Neural crest cell (in vitro differentiated cells): ENCODE data around the gene DMC1. TPM values are rescaled to one million over a fixed set of nuclear protein-coding genes. Genes with fewer than 3 reads are reported as not detected.
A peak's percentile ranks its signal among the peaks of the same experiment; 100 is the strongest.

Experiments used
- DNase-seq: peaks from one replicate; pipeline ENCODE4 v3.0.0; 2021; ENCODE audit warnings: low read depth, mixed read lengths, low spot score
- H3K27ac Mint-ChIP-seq: one replicate; pipeline ENCODE4 v1.8.0; 2021; ENCODE audit warnings: mild to moderate bottlenecking, mixed read lengths; ENCODE audit not compliant: unreplicated experiment
- H3K27me3 Mint-ChIP-seq: 2 replicates; pipeline ENCODE4 v1.8.0; 2021; ENCODE audit warnings: low read depth, mild to moderate bottlenecking, mixed read lengths
- H3K36me3 Mint-ChIP-seq: 2 replicates; pipeline ENCODE4 v1.8.0; 2021; ENCODE audit warnings: low read depth, mild to moderate bottlenecking, mixed read lengths
- H3K4me1 Mint-ChIP-seq: 2 replicates; pipeline ENCODE4 v1.8.0; 2021; ENCODE audit warnings: mixed read lengths
- H3K4me3 Mint-ChIP-seq: one replicate; pipeline ENCODE4 v1.8.0; 2021; ENCODE audit warnings: mild to moderate bottlenecking, mixed read lengths
- H3K9me3 Mint-ChIP-seq: 2 replicates; pipeline ENCODE4 v1.8.0; 2021; ENCODE audit warnings: mixed read lengths
- CTCF ChIP-seq: fragments of 200-600 bp; sonication (generic); conservative IDR thresholded peaks from 2 replicates; pipeline ENCODE4 v1.5.0; 2021; ENCODE audit warnings: antibody characterized with exemption, mild to moderate bottlenecking
- total RNA-seq: library from RNA; stranded (reverse); gene quantifications from 2 replicates; pipeline ENCODE4 v1.2.1, GENCODE V29; 2021

Gene DMC1
- total RNA-seq, 1 donor from 2014 or later, result 9.0 TPM

GRCh38 chr22:38518620-38519019, 51.4 kb downstream of the DMC1 start:
- TF ChIP-seq CTCF, result no peak
- Mint-ChIP-seq H3K36me3 (no peaks in the 10 kb centered on the region), H3K4me3 (no peak overlapping the region), H3K4me1 (no peaks in the 10 kb centered on the region), H3K27ac (no peak overlapping the region), H3K9me3 (no peaks in the 10 kb centered on the region), H3K27me3 (no peaks in the 10 kb centered on the region)
- no peak for DNase-seq

GRCh38 chr22:38513063-38513462, 56.9 kb downstream of the DMC1 start:
- TF ChIP-seq CTCF, result peak; percentile 34
- DNase-seq, result no peak
- Mint-ChIP-seq H3K4me1 (peaks cover 12% of the 10 kb centered on the region), H3K9me3 (no peaks in the 10 kb centered on the region), H3K36me3 (no peaks in the 10 kb centered on the region), H3K27ac (no peak overlapping the region), H3K4me3 (no peak overlapping the region), H3K27me3 (no peaks in the 10 kb centered on the region)

- TF ChIP-seq CTCF, result no peak
- H3K9me3 Mint-ChIP-seq, result peaks cover 3% of the 10 kb centered on the region
- peaks cover 23% of the 10 kb centered on the region for H3K4me1 Mint-ChIP-seq
- peaks cover 2% of the 10 kb centered on the region for H3K36me3 Mint-ChIP-seq
- DNase-seq, result no peak
- no peak overlapping the region for H3K4me3 Mint-ChIP-seq
- no peak overlapping the region for H3K27ac Mint-ChIP-seq
- peaks cover 5% of the 10 kb centered on the region for H3K27me3 Mint-ChIP-seq
Observed at GRCh38 chr22:38510416-38510970, 59.5 kb downstream of the DMC1 start.

- H3K4me1 Mint-ChIP-seq, result peaks cover 55% of the 10 kb centered on the region
Observed at GRCh38 chr22:38506118-38506962, 63.6 kb downstream of the DMC1 start, which contains the start of gene DDX17. DDX17 (minus strand) TSS chr22:38506311.

More at GRCh38 chr22:38506118-38506962, 63.6 kb downstream of the DMC1 start, which contains the start of gene DDX17:
- Mint-ChIP-seq H3K36me3 (peaks cover 21% of the 10 kb centered on the region), H3K9me3 (peaks cover 3% of the 10 kb centered on the region), H3K4me3 (peak within 1 kb of the TSS; percentile 100), H3K27me3 (peaks cover 5% of the 10 kb centered on the region), H3K27ac (peak within 1 kb of the TSS; percentile 100)
- peak; percentile 98 for DNase-seq
- TF ChIP-seq CTCF, result no peak
